Measurements from ENCODE around the gene PCSK6.

The PCSK6 gene

DNA sequence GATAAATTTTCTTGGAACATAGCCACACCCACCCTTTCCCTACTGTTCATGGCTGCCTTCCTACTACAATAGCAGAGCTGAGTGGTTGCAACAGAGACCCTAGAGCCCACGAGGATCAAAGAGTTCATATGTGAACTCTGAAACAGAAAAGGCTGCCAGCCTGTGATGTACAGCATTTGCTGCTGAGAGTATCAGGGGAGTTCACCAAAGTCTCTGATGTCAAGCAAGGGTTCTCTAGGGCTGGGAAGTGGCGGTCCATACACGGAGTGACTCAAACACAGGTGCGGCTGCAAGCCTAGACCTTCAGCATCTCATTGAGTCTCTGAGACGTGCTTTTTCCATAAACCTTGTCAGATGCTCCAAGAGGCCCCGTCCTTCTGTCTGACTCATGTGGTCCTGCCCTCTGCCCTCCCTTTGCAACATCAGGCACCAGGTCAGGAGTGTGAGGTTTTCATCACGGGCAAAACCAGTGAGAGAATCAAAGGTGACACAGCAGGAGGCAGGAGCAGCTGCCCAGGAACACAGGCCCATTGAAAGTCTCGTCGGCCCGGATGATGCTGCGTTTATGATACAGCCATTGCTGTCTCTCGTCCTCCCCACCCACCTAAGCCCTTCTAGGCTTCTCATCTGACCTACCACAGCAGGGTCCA, 42.9 kb downstream of the PCSK6 start:
- no peak for DNase-seq (ENCODE audit: low spot score)

DNA sequence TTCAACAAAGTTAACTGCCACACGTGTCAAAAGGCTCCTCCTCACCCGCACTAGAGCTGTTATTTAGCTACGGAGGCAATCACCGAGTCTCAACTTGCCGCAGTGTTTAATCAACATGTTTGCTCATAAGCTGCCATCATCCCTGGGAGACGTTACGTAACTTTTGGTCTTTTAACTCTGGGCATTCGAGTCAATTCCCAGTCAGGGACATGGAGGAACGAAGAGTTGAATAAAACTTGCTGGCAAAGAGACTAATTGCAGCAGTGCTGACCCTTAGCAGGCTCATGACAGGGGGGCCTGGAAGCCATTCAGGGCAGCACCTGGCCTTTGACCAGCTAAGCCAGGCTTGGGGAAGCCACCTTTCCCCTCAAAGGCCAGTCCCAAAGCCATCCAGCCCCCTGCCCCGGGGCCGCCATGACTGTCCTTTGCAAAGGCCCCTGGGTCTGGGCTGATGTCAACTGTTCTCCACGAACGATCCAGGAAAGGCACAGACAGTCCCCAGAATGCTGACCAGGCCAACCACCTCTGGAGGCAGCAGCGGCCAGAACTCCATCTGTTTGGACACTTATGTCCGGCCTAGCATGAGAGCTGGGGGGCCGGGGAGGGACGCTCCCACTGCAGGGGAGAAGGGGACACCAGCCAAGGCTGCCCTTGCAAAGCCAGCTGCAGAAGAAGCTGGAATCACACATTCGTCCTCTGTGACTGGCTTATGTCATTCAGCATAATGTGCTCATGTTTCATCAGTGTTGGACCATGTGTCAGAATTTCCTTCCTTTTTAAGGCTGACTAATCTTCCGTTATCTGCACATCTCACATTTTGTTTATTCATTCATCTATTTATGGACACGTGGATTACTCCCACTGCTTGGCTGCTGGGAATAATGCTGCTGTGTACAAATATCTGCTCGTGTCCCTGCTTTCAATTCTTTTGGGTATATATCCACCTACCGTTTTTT, 43.7 kb downstream of the PCSK6 start:
- DNase-seq (ENCODE audit: low spot score) = no peak

DNA sequence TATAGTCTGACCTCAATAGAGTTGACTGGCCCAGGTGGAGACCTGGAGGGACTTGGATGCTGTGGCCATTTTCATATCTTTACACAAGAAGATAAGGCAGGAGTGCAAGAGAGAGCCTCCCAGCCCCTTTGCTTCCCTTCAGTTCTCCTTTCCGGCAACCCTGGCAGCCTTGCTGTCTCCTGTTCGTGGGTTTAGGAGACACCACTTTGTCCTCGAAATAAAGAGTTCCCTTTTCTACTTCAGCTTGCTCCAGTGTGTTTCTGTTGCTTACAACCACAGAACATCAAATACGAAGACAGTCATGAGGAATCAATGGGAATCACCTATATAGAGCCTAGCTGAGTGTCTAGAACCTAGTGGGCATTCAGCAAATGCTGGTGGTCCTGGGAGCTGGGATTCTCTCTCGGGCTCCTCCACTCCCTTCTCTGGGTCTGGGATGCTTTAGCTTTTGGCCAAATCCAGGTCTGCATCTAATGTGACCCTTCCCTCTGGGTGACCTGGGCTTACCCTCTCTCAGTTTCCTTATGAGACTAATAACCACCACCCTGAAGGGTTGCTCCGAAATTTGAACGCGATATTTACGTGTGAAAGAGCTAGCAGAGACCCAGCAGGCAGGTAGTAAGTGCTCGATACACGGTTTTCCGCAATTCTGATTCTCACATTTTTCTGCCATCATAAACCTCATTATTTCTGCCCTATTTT, 44.5 kb downstream of the PCSK6 start:
- no peak for DNase-seq (ENCODE audit: low spot score)

DNA sequence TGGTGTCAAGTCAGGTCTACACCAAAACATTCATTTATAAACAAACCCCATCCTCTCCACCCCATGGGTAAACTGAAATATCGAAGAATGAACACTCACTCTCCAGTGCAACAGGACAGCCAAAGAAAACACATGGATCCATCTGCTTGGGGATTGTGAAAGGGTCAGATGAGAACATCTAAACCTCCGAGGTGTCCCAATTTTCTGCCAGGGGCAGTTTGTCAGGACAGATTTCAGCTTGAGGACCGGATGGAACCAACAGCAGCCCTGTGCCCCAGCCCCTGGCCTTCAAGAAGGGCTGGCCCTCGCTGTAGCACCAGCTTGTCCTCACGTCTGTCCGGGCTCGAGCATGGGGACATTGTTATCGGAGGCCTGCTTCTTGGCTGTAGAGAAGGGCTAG, 45.5 kb downstream of the PCSK6 start:
- no peak for DNase-seq (ENCODE audit: low spot score)

DNA sequence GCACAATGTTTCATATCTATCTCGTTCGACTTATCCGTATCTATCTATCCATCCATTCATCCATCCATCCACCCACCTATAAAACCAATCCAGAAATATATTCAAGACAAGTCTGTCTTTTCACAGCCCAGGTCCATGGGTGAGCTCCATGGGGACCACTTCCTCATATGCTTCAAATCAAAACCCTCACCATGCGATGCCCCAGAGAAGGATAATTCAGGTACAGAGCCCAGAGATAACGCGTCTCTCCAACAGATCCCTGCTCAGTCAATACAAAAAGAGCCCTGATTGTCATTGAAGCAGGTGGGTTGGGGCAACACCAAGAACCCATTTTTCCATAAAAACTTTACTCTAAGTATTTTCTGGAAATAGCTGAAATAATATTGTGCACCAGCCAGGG, 47.2 kb downstream of the PCSK6 start:
- DNase-seq (ENCODE audit: low spot score) = no peak

DNA sequence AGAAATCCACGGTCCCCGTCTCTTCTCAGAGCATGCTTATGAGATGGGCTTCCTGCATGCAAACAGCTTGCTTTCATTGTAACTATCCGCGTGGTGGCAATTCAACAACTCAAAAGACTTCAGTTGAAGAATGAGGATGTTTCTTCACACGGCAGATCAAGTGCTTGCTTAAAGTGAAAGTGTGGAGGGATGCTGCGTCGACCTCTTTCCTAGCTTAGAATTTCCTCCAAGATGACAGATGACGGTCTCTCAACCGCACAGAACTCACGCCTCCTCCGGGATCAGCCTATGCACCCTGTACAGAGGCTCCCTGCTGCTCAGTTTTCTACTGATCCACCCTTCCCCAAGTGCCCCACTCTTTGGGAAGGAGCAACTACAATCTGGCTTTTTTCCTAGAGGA, 47.8 kb downstream of the PCSK6 start:
- no peak for DNase-seq (ENCODE audit: low spot score)

DNA sequence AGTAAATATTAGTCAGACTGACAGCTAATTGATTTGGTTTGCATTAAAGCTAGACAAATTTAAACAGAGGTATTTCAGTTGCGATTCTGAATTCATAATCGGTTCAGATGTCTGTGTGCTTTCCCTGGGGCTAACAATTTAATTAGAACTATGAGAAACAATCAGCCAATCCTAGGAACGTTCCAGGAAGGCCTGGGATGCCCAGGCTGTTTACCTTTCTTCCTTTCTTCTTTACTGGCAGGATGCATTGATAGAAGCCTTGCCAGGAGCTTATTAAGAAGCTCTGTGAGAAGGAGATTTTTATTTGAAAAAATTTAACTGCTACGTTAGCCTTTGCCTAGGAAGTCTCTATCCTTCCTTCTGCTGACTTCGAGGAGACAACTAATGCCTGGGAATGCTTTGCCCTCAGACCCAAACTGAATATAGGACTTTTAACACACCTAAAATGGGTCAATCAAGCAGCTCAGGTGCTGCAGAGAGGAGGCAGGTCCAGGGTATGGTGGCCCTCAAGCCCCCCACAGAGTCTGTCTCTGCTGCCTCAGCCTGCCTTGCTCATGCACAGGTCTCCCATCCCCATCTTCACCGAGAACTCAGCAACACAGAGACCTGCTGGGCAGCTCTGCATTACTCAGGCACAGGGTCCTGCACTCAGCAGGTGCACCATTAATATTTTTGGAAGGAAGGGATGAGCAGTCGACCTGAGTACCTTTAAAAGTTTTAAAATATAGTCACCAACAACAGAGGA, 48.5 kb downstream of the PCSK6 start:
- DNase-seq (ENCODE audit: low spot score) = no peak

DNA sequence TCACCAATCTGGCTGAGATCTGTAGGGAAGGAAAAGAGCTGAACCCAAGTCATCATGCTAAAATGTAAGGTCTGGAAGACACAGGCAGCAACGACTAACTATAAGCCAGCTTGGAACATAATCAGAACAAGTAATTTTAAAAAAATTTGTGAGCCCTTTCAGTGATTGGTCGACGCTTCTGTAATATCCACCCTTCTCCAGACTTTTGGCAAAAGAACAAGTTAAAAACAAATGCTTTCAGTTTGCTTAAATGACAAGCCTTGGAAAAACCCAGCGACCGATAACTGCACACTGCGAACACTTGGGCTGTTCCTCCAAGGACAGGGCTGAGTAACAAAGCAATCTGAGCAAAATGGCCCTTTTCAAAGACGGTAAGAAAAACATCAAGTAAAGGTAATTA, 49.6 kb downstream of the PCSK6 start:
- DNase-seq (ENCODE audit: low spot score) = no peak

DNA sequence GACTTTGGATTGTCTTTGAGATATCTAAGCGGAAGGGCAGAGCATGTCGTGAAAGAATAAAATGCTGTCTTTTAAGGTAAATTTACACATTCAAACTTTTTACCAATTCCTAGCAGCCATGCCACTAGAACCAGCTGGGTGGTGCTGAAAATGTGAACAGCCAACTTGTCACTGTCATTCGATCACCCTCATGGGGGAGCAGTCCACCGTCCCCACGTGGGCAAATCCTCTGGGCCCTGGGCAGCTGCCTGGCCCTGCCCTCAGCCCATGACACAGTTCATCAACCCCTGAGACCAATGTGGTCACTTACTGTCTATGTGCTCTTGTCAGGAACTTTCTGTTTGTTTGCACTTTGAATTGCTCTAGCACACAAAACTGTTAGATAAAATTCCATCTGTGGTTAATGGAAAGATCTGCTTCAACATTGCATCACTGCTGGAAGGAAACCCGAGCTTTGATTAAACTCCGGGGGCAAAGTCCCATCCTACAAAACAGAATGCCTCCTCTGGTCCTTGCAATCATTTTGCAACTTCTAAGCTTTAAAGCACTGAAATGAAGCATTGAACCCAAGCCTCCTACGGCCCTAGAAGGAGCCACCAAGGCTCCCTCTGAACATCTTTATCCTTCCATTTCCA, 50.1 kb downstream of the PCSK6 start:
- no peak for DNase-seq (ENCODE audit: low spot score)

DNA sequence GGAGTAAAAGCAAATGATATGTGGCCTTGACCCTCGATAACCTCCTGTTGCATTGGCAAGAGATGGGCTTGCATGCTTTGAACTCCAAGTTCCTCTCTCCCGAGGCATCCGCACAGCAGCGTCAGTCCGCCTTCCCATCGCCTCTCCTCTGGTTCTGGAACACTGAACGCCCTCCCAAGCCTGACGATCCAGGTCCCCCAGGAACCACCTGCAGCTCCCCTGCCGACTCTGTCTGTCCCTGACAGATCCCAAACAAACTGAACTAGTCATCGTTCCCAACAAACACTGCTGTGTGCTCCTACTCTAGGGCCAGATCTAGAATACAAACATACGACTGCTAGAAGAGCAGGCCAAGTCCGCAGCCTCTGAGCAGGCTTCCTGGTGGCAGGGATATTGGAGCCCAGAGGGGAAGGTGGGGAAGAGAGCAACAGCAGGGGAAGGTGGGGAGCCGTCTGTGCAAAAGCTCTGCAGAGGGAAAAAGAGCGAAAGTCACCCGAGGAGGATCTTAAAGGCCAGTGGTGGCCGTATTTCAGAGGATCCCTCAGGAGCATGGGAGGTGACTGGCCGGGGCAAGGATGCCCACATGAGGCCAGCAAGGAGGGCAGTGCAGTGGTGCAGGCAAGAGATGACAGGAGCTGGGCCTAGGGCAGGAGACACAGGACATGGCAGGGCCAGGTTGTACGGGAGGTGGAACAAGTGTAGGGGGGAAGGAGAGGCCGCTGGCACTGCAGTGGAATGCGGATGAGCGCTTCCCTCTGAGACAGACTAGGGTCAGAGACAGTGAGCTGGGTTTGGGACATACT, 50.8 kb downstream of the PCSK6 start:
- DNase-seq (ENCODE audit: low spot score) = no peak

DNA sequence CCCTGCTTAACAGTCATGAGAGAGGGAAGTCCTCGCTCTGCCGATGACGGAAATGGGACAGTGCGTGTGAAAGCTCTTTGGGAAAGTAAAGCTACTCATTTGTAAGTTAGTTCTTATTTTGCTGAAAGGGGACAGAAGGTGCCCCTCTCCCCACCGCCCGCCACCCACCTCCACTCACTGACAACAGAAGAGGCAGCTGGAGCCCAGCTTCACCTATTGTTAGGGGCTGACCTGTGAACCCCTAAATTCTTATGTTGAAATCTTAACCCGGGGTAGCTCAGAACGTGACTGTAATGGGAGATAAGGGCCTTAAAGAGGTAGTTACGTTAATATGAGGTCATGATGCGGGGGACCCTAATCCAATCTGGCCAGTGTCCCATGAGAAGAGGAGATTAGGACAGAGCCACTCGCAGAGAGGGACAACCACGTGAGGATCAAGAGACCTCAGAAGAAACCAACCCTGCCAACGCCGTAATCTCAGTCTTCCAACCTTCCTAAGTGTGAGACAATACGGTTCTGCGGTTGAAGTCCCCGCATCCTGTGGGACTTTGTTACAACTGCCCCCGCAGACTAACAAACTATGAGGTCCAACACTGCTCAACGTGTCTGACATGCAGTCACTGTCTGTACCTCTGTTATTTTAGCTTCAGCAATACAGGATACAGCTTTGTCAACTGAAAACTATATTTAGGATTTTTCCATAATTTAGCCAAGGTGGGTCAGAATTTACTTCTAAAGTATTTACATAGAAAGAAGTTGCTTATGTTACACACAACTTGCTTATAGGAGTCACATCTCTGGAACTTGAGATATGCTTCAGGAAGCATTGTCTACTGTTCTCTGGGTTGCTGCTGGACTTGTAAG, 51.7 kb downstream of the PCSK6 start:
- no peak for DNase-seq (ENCODE audit: low spot score)

DNA sequence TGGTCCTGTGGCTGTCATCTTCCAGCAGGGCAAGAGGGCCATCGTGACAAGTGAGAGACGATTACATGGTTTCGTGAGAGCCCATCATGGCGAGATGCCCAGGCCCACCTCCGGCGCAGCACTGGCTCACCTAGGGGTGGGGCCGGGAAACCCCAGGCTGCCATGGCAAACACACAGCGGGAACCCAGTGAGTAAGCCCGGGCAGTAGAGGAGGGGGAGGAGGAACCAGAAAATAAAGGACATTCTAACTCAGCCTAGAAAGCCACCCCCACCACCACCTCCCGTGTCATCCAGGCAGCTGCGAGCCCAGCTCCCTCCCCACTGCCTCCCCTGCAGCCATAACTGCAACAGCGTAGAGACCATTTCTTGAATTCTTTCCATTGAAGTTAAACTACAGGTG, 52.3 kb downstream of the PCSK6 start:
- no peak for DNase-seq (ENCODE audit: low spot score)

DNA sequence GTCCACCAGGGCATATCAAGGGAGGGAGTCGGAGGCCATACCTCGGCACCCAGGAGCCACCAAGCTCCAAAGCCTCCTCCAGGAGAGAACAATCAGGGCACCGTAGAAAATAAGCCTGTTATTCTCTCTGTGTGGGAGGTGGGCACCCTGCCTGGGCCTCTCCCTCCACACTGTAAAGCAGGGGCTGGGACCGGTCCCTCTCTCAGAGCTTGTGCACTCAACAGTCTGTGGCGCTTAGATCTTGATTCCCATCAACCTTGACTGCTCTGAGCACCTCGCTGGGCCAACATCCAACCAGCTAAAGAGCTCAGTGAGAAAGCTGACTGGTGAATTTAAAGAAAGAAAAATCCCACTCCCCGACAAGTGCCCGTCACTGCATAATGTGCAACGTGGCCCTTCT, 53.0 kb downstream of the PCSK6 start:
- no peak for DNase-seq (ENCODE audit: low spot score)

DNA sequence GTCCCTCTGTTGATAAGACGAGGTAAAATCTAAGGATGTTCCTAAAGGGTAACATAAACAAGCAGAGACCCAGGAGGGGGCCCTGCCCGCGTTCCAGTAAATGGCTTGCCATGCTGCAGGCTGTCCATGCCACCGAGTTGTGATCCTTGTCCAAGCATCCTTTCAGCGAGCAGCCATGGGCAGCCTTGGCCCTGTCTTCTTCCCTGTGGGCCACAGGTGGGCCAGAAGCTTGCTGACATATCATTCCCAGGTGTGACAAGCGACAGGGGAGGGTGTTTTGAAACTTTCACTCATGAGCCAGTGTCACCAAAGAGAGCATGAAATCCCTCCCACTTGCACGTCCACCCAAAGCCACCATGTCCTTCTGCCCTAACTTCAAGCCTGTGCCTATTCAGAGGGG, 53.7 kb downstream of the PCSK6 start:
- no peak for DNase-seq (ENCODE audit: low spot score)

DNA sequence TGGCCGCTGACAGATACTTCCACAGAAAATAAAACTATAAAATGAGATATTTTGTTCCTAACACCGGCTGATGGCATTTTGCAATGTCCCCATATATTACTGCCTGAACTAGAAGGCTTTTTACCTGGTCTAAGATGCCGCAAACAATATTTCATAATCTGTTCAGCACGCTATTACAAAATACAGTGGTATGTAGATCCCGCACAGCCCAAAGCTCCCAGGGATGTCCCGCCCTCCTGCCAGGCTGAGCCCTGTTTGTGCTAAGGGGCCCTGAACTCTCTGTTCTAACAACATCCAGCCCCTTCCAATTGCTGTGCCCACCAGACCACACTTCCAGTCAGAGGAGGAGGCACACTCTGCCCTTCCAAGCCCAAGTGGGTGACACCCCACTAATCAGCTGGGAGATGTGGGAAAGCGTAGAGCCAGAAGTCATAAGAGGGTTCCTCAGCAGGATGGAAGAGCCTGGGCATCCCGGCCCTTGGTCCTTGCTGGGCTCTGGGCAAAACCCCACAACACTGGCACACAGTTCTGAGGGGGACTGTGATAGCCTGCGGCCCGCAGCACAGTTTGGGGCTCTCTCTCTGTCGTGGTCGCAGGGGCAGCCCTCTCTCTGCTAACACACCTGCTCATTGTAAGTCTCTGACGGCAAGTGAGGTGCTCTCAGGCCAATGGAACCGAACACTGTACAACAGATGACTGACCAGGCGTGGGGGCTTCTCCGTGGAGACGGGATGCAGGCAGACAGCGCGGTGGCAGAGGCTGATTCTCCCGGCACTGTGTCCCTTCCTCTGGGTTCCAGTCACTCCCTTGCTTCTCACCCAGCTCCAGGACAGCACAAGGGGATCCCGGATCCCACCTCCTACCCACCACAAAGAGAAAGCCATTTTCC, 55.2 kb downstream of the PCSK6 start:
- DNase-seq (ENCODE audit: low spot score) = no peak

DNA sequence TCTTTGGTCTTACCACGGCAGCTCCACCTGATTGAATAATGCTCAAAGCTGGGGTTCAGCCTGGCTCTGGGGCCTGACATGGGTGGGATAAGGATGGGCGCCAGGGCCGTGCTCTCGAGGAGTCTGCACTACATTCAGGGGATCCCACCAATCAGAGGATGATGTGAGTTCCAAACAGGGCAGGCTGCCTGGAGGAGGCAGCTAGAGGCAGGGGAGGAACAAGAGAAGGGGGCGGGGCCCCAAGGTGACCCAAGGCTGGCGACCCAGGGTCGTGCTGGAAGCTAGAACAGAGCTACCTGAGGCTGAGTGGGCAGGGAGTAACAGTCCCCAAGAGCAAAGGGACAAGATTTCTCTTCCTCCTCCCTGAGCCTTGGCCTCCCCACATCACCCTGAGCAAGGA, 56.1 kb downstream of the PCSK6 start:
- DNase-seq (ENCODE audit: low spot score) = no peak

DNA sequence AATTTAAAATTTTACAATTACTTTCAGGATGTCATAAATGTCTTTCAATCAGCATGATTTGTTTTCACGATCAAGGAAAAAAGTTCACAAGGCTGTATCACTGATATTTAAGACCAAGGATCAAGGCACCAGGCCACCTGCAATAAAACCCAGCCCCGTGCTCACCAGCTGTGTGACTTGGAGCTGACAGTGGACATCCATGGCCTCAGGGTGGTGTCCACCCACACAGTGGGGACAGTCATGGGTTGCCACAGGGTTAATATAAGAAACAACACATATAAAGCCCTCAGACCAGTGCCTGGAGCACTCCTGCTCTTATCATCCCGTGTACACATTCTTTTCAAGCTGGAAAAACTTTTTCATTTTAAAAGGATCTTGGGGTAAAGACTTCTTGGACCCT, 56.5 kb downstream of the PCSK6 start:
- DNase-seq (ENCODE audit: low spot score) = no peak

DNA sequence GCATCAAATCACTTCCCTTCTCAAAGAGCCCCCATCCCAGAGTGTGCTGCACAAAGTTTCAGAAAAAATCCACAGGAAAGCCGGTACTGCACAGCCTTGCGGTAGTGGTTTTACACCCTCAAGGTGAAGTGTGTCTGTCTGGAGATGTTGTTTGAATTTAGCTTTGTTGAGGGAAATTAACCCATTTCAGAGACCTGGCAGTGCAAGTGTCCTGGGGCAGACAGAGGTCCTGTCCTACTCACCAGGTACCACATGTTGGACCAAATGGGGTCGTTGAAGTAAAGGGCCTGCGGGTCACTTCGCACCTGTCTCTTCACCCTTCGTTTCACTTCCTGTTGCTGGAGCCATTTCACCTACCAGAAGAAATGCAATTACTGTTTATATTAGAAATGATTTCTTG, 57.8 kb downstream of the PCSK6 start:
- no peak for DNase-seq (ENCODE audit: low spot score)

DNA sequence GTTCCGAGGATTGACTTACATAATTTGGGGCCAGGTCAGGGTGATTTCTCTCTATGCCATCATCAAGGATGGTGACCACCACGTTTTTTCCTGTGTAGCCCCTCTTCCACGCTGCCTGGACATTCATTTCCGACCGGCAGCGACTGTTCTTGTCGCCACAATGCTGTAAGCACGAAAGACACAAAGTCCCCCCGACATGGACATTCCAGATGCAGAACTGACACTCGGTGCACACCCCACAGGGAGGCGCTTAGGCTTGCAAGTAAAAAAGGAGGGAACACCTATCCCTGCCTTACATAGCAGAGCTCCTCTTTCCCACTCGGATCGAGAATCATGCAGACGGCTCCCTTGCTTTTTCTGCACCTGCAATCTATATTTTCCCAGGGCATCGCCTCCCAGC, 58.2 kb downstream of the PCSK6 start:
- DNase-seq (ENCODE audit: low spot score) = no peak
